Glutamatergic neuron (in vitro differentiated cells): ENCODE measurements around the gene DHRS2. TPM values are rescaled to one million over a fixed set of nuclear protein-coding genes. Genes with fewer than 3 reads are reported as not detected.
"Not testable (repeated sequence)": the region's sequence is repeated elsewhere in the genome, so short reads cannot be mapped to it uniquely, and the experiment has no call there.

Experiments
- DNase-seq: peaks from one replicate; pipeline ENCODE4 v3.0.0; 2022
- H3K27ac Mint-ChIP-seq: one replicate; pipeline ENCODE4 v1.8.0; 2020; ENCODE audit warnings: mild to moderate bottlenecking, mixed read lengths, inconsistent platforms; ENCODE audit not compliant: unreplicated experiment
- H3K27me3 Mint-ChIP-seq: one replicate; pipeline ENCODE4 v1.8.0; 2020; ENCODE audit warnings: mild to moderate bottlenecking, moderate library complexity, mixed read lengths, inconsistent platforms; ENCODE audit not compliant: unreplicated experiment
- H3K36me3 Mint-ChIP-seq: one replicate; pipeline ENCODE4 v1.8.0; 2020; ENCODE audit warnings: mild to moderate bottlenecking, mixed read lengths, inconsistent platforms; ENCODE audit not compliant: unreplicated experiment
- H3K4me1 Mint-ChIP-seq: one replicate; pipeline ENCODE4 v1.8.0; 2020; ENCODE audit warnings: mild to moderate bottlenecking, low read depth, mixed read lengths, inconsistent platforms; ENCODE audit not compliant: unreplicated experiment
- H3K4me3 Mint-ChIP-seq: one replicate; pipeline ENCODE4 v1.8.0; 2020; ENCODE audit warnings: mild to moderate bottlenecking, mixed read lengths, inconsistent platforms; ENCODE audit not compliant: unreplicated experiment
- H3K9me3 Mint-ChIP-seq: one replicate; pipeline ENCODE4 v1.8.0; 2020; ENCODE audit warnings: mild to moderate bottlenecking, moderate library complexity, mixed read lengths, inconsistent platforms; ENCODE audit not compliant: unreplicated experiment
- total RNA-seq: library from RNA; stranded (reverse); fragmentation: NEBNext Ultra II Directional; extraction: Animal tissue kit (Norgen Biotek cat#: 25700); gene quantifications from one replicate; pipeline ENCODE4 v1.2.1, GENCODE V29; 2021; ENCODE audit not compliant: unreplicated experiment
- TF ChIP-seq, protein P1 (sequence below): fragments of 200-600 bp; sonication (generic); IDR thresholded peaks from one replicate; pipeline ENCODE4 v1.5.0; 2021; ENCODE audit not compliant: partially characterized antibody, unreplicated experiment

DHRS2 gene
- total RNA-seq, 1 donor from 2014 or later: 0.42 TPM

- Mint-ChIP-seq H3K9me3 (peaks cover 4% of the 10 kb centered on the region), H3K27me3 (peaks cover 4% of the 10 kb centered on the region), H3K36me3 (no peaks in the 10 kb centered on the region), H3K27ac (no peak overlapping the region), H3K4me3 (no peak overlapping the region), H3K4me1 (no peaks in the 10 kb centered on the region)
- no peak for DNase-seq
- TF ChIP-seq, protein P1, sequence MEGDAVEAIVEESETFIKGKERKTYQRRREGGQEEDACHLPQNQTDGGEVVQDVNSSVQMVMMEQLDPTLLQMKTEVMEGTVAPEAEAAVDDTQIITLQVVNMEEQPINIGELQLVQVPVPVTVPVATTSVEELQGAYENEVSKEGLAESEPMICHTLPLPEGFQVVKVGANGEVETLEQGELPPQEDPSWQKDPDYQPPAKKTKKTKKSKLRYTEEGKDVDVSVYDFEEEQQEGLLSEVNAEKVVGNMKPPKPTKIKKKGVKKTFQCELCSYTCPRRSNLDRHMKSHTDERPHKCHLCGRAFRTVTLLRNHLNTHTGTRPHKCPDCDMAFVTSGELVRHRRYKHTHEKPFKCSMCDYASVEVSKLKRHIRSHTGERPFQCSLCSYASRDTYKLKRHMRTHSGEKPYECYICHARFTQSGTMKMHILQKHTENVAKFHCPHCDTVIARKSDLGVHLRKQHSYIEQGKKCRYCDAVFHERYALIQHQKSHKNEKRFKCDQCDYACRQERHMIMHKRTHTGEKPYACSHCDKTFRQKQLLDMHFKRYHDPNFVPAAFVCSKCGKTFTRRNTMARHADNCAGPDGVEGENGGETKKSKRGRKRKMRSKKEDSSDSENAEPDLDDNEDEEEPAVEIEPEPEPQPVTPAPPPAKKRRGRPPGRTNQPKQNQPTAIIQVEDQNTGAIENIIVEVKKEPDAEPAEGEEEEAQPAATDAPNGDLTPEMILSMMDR: no peak
Observed at GRCh38 chr14:23609001-23609400, 27.2 kb upstream of the DHRS2 start.

GRCh38 chr14:23609411-23610089, 26.6 kb upstream of the DHRS2 start:
- H3K36me3 Mint-ChIP-seq, H3K27me3 Mint-ChIP-seq, H3K27ac Mint-ChIP-seq, DNase-seq, H3K4me1 Mint-ChIP-seq, H3K9me3 Mint-ChIP-seq, H3K4me3 Mint-ChIP-seq: not testable (repeated sequence)

- H3K9me3 Mint-ChIP-seq: peaks cover 4% of the 10 kb centered on the region
- H3K4me1 Mint-ChIP-seq: no peaks in the 10 kb centered on the region
- DNase-seq: no peak
- H3K27ac Mint-ChIP-seq: no peak overlapping the region
- TF ChIP-seq, protein P1: no peak
- H3K27me3 Mint-ChIP-seq: peaks cover 4% of the 10 kb centered on the region
- H3K36me3 Mint-ChIP-seq: no peaks in the 10 kb centered on the region
- H3K4me3 Mint-ChIP-seq: no peak overlapping the region
Observed at GRCh38 chr14:23610090-23610814, 25.9 kb upstream of the DHRS2 start.

- DNase-seq: no peak
- Mint-ChIP-seq H3K27me3 (peaks cover 4% of the 10 kb centered on the region), H3K4me1 (no peaks in the 10 kb centered on the region), H3K36me3 (no peaks in the 10 kb centered on the region), H3K27ac (no peak overlapping the region), H3K9me3 (peaks cover 4% of the 10 kb centered on the region), H3K4me3 (no peak overlapping the region)
- TF ChIP-seq, protein P1: no peak
Observed at GRCh38 chr14:23610815-23611289, 25.3 kb upstream of the DHRS2 start.

GRCh38 chr14:23612354-23612732, 23.8 kb upstream of the DHRS2 start:
- peaks cover 3% of the 10 kb centered on the region for H3K9me3 Mint-ChIP-seq
- DNase-seq: no peak
- no peak overlapping the region for H3K27ac Mint-ChIP-seq
- H3K27me3 Mint-ChIP-seq: peaks cover 4% of the 10 kb centered on the region
- TF ChIP-seq, protein P1: no peak
- no peaks in the 10 kb centered on the region for H3K4me1 Mint-ChIP-seq
- H3K36me3 Mint-ChIP-seq: no peaks in the 10 kb centered on the region
- no peak overlapping the region for H3K4me3 Mint-ChIP-seq
